ENCODE measurements around the gene OSGEP.

DNA sequence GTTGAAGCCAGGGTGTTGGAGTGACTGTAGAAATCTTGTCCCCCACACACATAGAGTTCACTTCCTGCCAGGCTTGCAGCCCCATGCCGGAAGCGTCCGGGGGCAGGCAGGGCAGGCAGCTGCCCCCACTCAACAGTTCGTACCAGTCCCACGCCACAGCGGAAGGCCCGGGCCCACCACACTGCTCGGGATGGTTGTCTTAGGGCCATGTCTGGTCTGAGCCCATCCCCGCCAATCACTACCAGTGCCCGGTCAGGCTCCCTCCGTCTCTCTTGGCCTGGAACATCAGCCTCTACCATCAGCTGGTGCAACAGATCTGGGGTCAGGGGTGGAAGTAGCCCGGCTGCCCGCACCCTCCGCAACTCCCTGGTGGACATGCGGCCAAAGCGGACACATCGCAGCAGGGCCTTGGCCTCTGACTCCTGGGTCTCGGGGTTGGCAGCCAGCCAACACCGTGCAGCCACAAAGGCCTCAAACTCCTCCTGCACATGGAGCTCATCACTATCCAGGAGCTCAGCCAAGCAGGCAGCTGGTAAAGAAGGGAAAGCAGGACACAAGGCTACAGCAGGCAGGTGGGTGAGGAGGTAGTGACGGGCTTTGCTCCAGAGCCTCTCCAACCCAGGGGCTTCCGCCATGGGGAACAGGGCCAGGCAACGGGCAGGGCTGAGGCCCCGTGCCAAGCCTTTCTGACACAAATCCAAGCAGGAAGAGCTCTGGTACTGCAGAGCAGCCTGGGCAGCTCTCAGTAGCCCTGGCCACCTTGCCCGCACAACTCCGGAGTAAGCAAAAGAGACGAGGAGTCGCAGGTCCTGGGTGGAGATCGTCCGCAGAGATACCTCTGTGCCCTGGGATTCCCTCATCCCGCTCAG is 24.6 kb downstream of the OSGEP start:
- TF ChIP-seq, protein P1, sequence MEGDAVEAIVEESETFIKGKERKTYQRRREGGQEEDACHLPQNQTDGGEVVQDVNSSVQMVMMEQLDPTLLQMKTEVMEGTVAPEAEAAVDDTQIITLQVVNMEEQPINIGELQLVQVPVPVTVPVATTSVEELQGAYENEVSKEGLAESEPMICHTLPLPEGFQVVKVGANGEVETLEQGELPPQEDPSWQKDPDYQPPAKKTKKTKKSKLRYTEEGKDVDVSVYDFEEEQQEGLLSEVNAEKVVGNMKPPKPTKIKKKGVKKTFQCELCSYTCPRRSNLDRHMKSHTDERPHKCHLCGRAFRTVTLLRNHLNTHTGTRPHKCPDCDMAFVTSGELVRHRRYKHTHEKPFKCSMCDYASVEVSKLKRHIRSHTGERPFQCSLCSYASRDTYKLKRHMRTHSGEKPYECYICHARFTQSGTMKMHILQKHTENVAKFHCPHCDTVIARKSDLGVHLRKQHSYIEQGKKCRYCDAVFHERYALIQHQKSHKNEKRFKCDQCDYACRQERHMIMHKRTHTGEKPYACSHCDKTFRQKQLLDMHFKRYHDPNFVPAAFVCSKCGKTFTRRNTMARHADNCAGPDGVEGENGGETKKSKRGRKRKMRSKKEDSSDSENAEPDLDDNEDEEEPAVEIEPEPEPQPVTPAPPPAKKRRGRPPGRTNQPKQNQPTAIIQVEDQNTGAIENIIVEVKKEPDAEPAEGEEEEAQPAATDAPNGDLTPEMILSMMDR (IDR thresholded peaks at IDR 0.05), result no peak
- no peak for TF ChIP-seq POLR2AphosphoS5 (IDR thresholded peaks at IDR 0.05; ENCODE audit: insufficient read depth in 1 of 2, low read depth in 1 of 2)
